Gastrocnemius medialis (tissue), 4 donors: Measurements from ENCODE around the gene PLCB2. TPM values are rescaled to one million over a fixed set of nuclear protein-coding genes. Genes with fewer than 3 reads are reported as not detected.

Source experiments
- ATAC-seq, 2 donors: fragments of 150-250 bp; one replicate each; pipeline ENCODE4 v1.9.1; 2016
- DNase-seq, 2 donors: peaks; one replicate each; pipeline ENCODE4 v3.0.0-alpha.2; 2019
- H3K27ac ChIP-seq, 4 donors: fragments of 200-600 bp; sonication (generic); 1 replicate in 1 of 4; 2 replicates in 3 of 4; pipeline ENCODE4 v1.5.1; 2016 to 2018; ENCODE audit warnings: mild to moderate bottlenecking in 2 of 4, moderate library complexity in 1 of 4
- H3K27me3 ChIP-seq, 3 donors: fragments of 200-600 bp; sonication (generic) in 2 of 3; 1 replicate in 1 of 3; 2 replicates in 2 of 3; pipeline versions ENCODE4 v1.5.1 to v1.6.0; 2016 to 2019; ENCODE audit warnings: mild to moderate bottlenecking in 1 of 3, moderate library complexity in 1 of 3
- H3K36me3 ChIP-seq, 2 donors: fragments of 200-600 bp; sonication (generic) in 1 of 2; one replicate each; pipeline ENCODE4 v1.5.1; 2017 to 2018
- H3K4me1 ChIP-seq, 2 donors: fragments of 200-600 bp; sonication (generic) in 1 of 2; one replicate each; pipeline ENCODE4 v1.5.1; 2016 to 2017; ENCODE audit warnings: mild to moderate bottlenecking in 2 of 2
- H3K4me3 ChIP-seq, 4 donors: fragments of 200-600 bp; sonication (generic) in 3 of 4; 1 replicate in 1 of 4; 2 replicates in 3 of 4; pipeline ENCODE4 v1.5.1; 2016 to 2019; ENCODE audit warnings: mild to moderate bottlenecking in 2 of 4
- H3K9me3 ChIP-seq, 3 donors: fragments of 200-600 bp; sonication (generic) in 2 of 3; 1 replicate in 1 of 3; 2 replicates in 2 of 3; pipeline ENCODE4 v1.5.1; 2016 to 2019
- POLR2A ChIP-seq, 2 donors: fragments of 450-650 bp; IDR thresholded peaks; one replicate each; pipeline ENCODE4 v1.6.1; 2017; ENCODE audit warnings: antibody characterized with exemption in 2 of 2, mild to moderate bottlenecking in 2 of 2, moderate library complexity in 2 of 2
- in situ Hi-C, 4 donors: fragments of 200-750 bp; cut with MboI; loops; one replicate each; pipeline versions ENCODE4 v1.15.0 to v1.8.0; 2017; ENCODE audit warnings: low sequenced_read_pairs in 4 of 4
- intact Hi-C: fragments of 100-400 bp; cut with DNase I; formaldehyde crosslinking; loops from one replicate; pipeline ENCODE4 v1.15.1; 2023; ENCODE audit warnings: low total_unique reads
- total RNA-seq, 4 donors: library from RNA; depleted of rRNA; stranded (reverse); fragments of >200 nt; gene quantifications; one replicate each; pipeline versions ENCODE4 v1.1.0 to v1.2.3, GENCODE V29; 2016
- TF ChIP-seq, protein P1 (sequence below), 5 experiments: fragments of 450-650 bp in 3 of 5; fragments of 200-600 bp in 2 of 5; sonication (generic) in 2 of 5; IDR thresholded peaks in 4 of 5; conservative IDR thresholded peaks in 1 of 5; 1 replicate in 4 of 5; 2 replicates in 1 of 5; pipeline ENCODE4 v1.5.1; 2016 to 2019; ENCODE audit warnings: antibody characterized with exemption in 5 of 5, mild to moderate bottlenecking in 3 of 5, moderate library complexity in 3 of 5

Gene PLCB2
- total RNA-seq, 4 donors from 2014 or later, result 0.72 to 2.0 (median 1.4) TPM; not detected in 1

DNA sequence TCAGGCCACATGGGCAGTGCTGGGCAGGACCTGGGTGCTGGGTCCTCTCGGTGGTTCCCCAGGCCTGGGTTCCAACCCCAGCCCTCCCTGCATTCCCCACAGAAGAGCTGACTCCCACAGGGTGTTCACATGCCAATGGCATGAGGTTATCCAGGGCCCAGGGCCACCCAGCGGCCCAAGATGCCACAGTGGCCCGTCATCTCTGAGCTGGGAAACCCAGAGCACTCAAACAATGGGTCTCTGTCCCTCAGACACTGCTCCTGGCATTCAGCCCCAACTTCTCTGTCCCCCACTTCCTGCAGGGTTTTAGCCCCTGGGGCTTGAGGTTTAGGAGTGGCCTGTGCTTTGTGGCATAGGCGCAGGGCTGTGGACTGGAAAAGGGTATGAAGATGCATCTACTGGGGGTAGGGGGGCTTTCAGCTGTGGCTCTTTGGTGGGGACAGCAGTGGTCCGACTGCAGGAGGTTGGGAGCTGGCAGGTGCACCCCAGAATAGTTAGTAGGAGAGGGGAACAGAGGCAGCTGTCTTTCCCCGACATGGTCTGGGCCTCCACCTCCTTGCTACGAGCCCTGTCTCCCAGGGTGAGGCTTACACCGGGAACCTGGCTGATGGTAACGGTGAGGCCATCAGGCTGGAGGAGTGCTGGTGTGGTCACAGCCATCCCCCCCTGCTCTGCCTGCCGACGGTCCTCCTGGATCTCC, 31.3 kb upstream of the PLCB2 start:
- in situ Hi-C loops, result no loop called here
- peak overlapping the region; percentile 54 to 70 (median 68) for H3K4me3 ChIP-seq

DNA sequence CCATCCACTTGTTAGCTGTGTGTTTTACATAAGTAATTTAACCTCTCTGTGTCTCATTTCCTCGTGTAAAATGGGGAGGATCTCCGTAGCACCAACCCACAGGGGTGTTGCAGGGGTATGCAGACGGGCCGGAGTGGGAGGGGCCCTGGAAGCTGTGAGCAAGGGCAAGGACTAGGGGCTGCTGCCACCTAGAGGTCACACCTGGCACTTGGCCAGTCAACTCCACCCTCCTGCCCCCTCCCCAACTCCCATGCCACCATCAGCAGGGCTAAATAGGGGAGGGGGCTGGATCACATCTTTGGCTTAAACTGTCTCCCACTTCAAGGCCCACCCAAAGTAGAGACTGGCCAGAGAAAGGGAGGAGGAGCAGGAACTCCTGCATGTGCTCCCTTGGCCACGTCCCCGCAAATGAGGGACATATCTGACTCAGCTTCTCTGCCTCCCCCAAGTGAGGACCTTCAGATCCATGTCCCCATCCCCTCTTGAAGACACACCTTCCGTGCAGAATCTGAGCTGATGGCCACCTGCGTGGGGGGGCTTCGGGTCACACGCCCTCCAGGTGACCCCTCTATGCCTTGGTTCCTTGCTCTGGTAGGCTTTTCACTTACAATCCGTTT, 30.4 kb upstream of the PLCB2 start:
- no peaks in the 10 kb centered on the region for H3K27me3 ChIP-seq
- H3K4me1 ChIP-seq, result peaks cover 68 to 80% of the 10 kb centered on the region in 2 donors
- in situ Hi-C loops (no loop called here), intact Hi-C loops (no loop called here)
- H3K27ac ChIP-seq, result peak overlapping the region; percentile 98 to 100 (median 99)
- no peaks in the 10 kb centered on the region for H3K9me3 ChIP-seq
- no peak for TF ChIP-seq POLR2A (IDR thresholded peaks at IDR 0.05)
- TF ChIP-seq, protein P1, sequence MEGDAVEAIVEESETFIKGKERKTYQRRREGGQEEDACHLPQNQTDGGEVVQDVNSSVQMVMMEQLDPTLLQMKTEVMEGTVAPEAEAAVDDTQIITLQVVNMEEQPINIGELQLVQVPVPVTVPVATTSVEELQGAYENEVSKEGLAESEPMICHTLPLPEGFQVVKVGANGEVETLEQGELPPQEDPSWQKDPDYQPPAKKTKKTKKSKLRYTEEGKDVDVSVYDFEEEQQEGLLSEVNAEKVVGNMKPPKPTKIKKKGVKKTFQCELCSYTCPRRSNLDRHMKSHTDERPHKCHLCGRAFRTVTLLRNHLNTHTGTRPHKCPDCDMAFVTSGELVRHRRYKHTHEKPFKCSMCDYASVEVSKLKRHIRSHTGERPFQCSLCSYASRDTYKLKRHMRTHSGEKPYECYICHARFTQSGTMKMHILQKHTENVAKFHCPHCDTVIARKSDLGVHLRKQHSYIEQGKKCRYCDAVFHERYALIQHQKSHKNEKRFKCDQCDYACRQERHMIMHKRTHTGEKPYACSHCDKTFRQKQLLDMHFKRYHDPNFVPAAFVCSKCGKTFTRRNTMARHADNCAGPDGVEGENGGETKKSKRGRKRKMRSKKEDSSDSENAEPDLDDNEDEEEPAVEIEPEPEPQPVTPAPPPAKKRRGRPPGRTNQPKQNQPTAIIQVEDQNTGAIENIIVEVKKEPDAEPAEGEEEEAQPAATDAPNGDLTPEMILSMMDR (IDR thresholded peaks at IDR 0.05 in 4 of 5, conservative IDR thresholded peaks at IDR 0.05 in 1 of 5), result peak; percentile 21 to 76 (median 61)
- H3K4me3 ChIP-seq, result peak overlapping the region in 1 of 4 donors; percentile 70
- peaks cover 0 to 18% of the 10 kb centered on the region in 2 donors for H3K36me3 ChIP-seq
- DNase-seq, result peak; percentile 41 to 64
- no peak for ATAC-seq

More for the DNA sequence above, 31.3 kb upstream of the PLCB2 start:
- Histone ChIP-seq H3K4me1 (peaks cover 68 to 79% of the 10 kb centered on the region in 2 donors), H3K36me3 (peaks cover 0 to 18% of the 10 kb centered on the region in 2 donors), H3K9me3 (no peaks in the 10 kb centered on the region), H3K27ac (peak overlapping the region; percentile 98 to 100 (median 99)), H3K27me3 (no peaks in the 10 kb centered on the region)
- ATAC-seq, result peak; percentile 23 to 24
- peak in 1 of 2 donors; percentile 67 for DNase-seq
- intact Hi-C loops, result loop anchor here (1.0 kb wide), 1 partner anchor 16 kb away; the partner anchor contains the start of gene INAFM2
- no peak for TF ChIP-seq POLR2A (IDR thresholded peaks at IDR 0.05)
- TF ChIP-seq, protein P1 (IDR thresholded peaks at IDR 0.05 in 4 of 5, conservative IDR thresholded peaks at IDR 0.05 in 1 of 5), result no peak

DNA sequence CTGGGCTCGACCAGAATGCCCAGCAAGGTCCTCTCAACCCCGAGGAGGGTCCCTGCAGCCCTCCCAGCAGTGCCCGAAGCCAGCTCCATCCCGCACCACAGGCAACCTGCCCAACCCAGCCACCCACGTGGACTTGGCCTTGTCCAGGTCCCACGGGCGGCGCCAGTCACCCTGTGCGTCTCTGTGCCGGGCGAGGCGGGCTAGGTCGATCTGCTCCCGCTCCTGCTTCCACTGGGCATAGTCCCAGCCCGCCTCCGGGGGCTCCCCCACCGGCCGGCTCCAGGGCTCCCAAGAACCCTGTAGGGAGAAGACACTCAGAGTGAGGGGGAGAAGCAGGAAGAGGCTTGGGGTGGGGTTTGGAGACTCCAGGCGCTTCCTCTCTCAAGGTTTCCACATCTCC, 29.9 kb upstream of the PLCB2 start:
- Histone ChIP-seq H3K4me3 (no peak overlapping the region), H3K36me3 (peaks cover 0 to 18% of the 10 kb centered on the region in 2 donors), H3K27ac (peak overlapping the region; percentile 98 to 100 (median 99)), H3K27me3 (no peaks in the 10 kb centered on the region), H3K4me1 (peaks cover 68 to 85% of the 10 kb centered on the region in 2 donors), H3K9me3 (no peaks in the 10 kb centered on the region)
- intact Hi-C loops (no loop called here), in situ Hi-C loops (no loop called here)
- TF ChIP-seq, protein P1 (IDR thresholded peaks at IDR 0.05 in 4 of 5, conservative IDR thresholded peaks at IDR 0.05 in 1 of 5), result no peak
- DNase-seq (no peak), ATAC-seq (no peak)

- no peak for ATAC-seq
- TF ChIP-seq, protein P1 (IDR thresholded peaks at IDR 0.05 in 4 of 5, conservative IDR thresholded peaks at IDR 0.05 in 1 of 5), result no peak
- TF ChIP-seq POLR2A (IDR thresholded peaks at IDR 0.05), result no peak
- DNase-seq, result no peak
- no peak overlapping the region for H3K4me3 ChIP-seq
- H3K36me3 ChIP-seq, result peaks cover 0 to 18% of the 10 kb centered on the region in 2 donors
- peaks cover 68 to 88% of the 10 kb centered on the region in 2 donors for H3K4me1 ChIP-seq
- peak overlapping the region; percentile 98 to 100 (median 99) for H3K27ac ChIP-seq
- H3K27me3 ChIP-seq, result no peaks in the 10 kb centered on the region
- no peaks in the 10 kb centered on the region for H3K9me3 ChIP-seq
- in situ Hi-C loops (no loop called here), intact Hi-C loops (no loop called here)
These were observed 29.0 kb upstream of the PLCB2 start for GRCh38 chr15:40336744-40337122.
